HuH-7.5 (cell line): ENCODE measurements around the gene WDR76.
A peak's percentile ranks its signal among the peaks of the same experiment; 100 is the strongest.
"Not testable (repeated sequence)": the region's sequence is repeated elsewhere in the genome, so short reads cannot be mapped to it uniquely, and the experiment has no call there.

Source experiments
- DNase-seq: peaks from one replicate; pipeline ENCODE4 v3.0.0; 2011; ENCODE audit warnings: low spot score

WDR76 gene

DNA sequence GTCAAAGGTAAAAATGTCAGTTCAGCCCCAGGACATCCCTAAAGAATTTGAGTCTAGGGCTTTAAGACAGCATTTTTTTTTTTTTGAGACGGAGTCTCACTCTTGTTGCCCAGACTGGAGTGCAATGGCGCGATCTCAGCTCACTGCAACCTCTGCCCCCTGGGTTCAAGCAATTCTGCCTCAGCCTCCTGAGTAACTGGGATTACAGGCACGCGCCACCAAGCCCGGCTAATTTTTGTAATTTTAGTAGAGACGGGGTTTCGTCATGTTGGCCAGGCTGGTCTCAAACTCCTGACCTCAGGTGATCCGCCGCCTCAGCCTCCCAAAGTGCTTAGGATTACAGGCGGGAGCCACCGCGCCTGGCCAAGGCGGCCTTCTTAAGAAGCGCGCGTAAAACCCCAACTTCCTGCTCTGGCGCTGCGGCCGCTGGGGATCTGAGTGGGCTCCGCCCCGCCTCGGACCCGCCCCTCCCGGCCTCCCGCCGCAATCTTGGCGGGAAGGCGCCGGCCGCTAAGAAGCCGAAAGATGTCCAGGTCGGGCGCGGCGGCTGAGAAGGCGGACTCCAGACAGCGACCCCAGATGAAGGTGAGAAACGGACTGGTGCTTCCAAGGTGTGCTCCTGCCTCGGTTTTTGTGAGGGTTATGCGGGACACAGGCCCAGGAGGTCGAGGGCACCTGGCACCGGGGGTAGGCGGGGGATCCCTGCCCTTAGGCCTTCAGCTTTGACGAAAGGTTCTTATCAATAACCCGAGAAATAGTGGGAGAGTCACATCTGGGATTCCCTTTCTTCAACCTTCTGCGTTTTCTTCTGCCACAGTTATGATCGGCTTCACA lies at the start of gene WDR76:
Gene WDR76 (plus strand): TSS at position 495 of the 834 bp plus-strand sequence. CDS start 31 bp downstream, at position 526.
- DNase-seq, result peak; percentile 42

DNA sequence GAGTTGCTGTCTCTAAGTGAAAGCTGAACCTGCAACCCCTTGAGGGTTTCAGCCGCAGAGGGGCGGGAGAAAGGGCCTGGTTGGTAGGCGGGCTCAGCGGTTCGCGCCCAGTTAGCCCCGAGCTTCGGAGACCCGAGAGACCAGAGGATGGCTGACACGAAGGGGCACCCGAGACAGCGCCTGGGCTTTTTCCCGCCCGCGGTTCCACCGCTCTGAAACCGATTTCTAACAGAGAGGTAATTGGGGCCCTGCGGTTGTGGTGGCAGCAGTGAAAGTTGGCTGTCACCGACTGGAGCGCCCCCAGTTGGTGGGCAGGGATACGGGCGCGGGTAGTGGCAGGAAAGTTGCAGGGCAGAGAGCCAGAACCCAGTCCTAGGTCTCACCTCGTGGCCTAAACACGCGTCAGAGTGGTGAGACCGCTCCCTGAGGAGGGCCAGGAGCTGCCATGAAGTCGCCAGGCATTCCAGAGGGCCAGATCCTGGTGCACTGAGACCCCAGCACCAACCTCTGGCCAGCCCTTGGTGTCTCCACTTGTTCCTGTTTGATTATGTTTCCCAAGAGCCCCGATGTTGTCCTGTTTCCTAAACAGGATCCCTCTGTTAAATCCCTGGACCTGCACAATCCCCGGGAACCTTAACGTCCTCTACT lies 49.4 kb upstream of the WDR76 start:
- no peak for DNase-seq

DNA sequence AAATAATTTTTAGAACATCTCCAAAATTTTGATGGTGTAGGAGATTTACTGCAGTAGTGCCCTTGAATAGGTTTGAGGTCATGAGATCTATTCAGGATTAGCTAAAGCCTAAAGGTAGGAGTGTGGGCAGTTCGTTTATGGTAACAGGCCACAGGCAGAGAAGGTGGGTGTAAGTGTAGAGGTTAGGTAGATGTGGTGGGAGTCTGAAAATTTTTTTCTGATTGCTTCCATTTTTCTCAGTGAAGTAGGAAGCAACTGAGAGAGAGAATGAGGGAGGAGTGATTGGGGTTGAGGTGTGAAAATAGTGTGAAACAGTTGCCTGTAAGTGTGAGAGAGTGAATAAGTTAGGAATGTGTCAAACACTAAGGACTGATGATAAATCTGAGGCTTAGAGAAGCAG lies 47.8 kb upstream of the WDR76 start:
- DNase-seq, result no peak

DNA sequence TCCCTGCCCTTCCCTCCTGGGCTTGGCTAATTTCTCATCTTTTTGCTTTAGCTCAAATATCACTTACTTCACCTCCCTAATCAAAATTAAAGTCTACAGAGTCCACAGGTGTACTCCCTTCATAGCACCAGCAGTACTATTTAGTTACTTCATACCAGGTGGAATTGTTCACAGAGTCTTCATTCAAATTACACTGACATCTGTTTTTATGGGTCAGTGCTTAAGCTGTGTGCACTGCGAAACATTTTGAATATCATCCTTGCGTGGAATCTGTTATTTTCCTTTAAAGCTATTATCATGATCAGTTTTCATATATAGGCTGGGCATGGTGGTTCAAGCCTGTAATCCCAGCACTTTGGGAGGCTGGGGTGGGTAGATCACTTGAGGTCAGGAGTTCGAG lies 37.4 kb upstream of the WDR76 start:
- DNase-seq, result no peak

GRCh38 chr15:43791993-43792760 lies 34.6 kb upstream of the WDR76 start, which contains the start of gene SERF2:
TSS of gene SERF2 (plus strand) at chr15:43792320. CDS start at chr15:43792377, 57 bp downstream.
- peak; percentile 94 for DNase-seq

DNA sequence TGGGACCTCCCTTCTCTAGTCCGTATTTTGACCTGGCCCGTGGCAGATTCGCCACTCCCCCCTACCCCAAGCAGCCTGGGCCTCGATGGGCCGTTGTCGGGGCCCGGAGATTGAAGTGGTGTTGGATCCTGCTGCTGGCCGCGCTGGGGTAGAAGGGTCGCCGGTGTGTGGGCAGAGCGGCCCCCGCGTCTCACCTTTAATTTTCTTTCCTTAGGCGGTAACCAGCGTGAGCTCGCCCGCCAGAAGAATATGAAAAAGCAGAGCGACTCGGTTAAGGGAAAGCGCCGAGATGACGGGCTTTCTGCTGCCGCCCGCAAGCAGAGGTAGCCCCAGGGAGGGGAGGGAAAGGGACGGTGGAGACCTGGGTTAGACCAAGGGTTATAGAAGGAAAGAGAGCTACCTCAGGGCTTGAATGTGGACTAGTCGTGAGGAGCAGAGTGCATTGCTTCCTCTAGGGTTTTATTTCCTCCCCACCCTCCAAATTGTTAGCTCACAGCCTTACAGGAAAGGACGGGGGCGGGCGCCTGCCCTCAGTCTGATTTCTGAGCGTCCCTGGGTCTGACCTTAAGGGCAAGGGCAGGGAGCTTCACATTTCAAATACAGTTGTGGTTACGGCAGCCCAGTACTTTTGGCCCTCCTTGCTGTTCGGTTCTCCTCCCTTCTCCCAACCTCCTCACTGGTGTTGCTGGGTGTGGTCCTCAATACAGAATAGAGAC lies 33.9 kb upstream of the WDR76 start:
- DNase-seq, result no peak

DNA sequence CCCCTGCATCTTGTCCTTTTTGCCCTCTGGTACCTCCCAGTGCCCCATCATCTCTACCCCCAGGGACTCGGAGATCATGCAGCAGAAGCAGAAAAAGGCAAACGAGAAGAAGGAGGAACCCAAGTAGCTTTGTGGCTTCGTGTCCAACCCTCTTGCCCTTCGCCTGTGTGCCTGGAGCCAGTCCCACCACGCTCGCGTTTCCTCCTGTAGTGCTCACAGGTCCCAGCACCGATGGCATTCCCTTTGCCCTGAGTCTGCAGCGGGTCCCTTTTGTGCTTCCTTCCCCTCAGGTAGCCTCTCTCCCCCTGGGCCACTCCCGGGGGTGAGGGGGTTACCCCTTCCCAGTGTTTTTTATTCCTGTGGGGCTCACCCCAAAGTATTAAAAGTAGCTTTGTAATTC lies 33.2 kb upstream of the WDR76 start:
- no peak for DNase-seq

DNA sequence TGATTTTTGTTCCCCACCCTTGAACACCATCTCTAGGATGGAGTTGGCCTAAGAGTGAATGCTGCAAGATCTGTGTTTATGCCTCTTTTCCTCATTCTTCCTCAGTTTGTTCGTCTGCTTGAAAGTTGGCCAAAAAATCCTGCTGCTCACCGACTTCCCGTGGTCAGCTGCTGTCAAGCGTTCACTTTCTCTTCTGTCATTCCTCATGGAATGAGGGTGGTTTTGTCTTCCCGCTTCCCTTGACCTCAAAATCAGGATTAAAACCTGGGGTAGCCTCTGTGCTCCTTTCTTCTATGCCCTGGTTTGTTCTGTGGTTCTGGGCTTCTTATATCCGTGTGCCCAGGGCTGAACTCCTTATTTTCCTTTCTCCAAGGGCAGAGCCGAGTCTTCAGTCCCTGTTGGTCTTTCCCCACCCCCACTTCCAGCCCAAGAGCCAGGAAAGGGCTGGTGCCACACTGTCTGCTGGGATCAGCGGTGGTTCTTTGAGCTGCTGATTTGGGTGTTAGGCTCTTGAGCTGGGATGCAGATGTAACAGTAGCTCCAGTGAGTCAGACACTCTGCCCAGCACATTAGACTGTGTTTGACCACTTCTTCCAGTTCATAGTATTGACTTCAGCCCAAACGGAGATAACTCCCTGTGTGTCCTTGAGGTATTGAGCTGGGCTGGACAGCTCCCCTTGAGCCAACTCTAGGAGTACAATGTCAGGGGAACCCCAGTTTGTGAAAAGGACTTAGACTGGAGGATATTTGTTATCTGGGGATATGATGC lies 32.3 kb upstream of the WDR76 start:
- DNase-seq, result no peak

GRCh38 chr15:43795197-43795596 lies 31.6 kb upstream of the WDR76 start:
- DNase-seq, result no peak

DNA sequence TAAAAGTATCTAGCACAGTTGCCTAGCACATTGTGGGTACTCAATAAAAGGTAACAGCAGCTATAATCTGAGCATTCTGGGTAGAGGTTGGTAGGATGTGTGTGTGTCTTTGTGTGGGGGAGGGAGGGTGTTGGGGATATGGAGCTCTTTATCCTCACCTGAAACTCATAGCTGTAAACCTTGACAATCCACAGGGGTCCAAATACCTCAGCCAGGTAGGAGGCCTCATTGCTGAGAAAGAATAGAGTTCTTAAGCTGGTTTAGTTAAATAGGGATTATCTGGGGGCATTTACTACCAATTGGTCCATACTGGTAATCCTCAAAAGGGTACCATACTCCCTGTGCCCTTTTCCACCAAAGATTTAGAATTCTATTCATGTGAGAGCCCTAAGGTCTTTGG lies 30.8 kb upstream of the WDR76 start:
- DNase-seq, result no peak

DNA sequence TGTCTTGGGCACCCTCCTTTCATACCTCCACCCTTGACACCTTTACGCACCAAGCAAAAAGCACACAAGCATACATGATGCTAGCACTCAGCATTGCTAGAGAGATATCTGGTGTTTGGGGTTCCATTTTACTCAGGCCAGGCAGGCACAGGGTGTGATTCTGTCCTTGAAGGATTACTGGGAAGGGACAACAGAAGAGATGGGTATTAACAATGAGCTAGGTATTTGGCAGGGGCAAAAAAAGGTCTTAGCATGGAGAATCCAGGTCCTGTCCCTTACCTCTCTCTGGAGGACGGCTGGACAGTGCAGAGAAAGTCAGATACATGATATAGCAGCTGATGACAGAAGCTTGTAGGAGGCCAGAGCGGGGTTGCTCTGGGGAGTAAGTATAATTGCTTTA lies 30.2 kb upstream of the WDR76 start:
- DNase-seq, result no peak

DNA sequence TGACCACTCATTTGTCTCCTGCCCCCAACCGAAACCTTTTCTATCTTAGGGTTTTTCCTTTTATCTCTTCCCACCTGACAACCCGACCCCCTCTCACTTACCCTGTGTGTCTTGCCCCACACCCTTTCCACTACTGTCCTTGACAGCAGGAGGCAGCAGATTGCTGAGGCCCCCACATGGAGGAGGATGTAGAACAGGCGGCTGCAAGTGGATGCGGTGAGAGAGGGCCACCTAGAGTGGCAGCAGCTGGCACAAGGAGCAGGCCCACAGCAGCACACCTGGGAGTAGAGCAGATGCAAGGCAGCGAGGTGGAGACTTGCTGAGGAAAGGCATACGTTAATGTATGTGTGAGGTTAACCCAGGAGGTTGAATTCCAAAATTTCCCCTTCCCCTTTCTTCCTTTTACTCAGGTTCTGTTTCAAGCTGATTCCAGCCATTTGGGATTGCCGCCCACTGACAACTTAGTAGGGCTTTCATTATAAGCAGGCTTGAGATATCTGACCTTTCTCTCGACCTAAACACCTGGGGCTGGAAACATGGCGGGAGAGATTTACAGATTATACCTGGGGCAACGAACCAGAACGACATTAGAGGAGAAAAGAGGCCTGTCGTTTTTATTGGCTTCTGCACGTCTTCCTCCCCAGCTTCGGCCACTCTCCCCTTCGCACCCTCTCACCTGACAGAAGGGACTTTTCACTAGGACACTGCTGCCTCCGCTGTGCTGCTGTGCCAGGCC lies 27.4 kb upstream of the WDR76 start:
- no peak for DNase-seq

DNA sequence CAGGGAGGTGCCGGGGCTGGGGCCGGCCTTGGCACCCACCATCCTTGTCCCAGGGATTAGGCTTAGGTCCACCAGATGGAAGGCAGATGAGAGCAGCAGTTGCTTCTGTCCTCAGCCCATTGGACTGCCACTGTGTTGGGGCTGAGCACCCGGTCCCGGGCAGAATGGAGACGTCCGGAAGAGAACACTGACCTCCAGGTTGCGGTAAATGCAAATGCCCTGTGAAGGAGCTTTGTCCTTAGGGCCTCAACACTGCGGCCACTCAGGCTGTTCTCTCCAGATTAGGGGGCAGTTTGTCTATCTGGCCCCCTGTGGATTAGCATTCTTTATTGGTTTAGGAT lies 26.9 kb upstream of the WDR76 start, which contains the start of gene SERINC4:
Gene SERINC4 (minus strand): TSS at position 276 of the 341 bp plus-strand sequence. CDS start 234 bp downstream, at position 42.
- no peak for DNase-seq

- DNase-seq, result no peak
Observed at GRCh38 chr15:43800286-43801141, 26.3 kb upstream of the WDR76 start, which contains the start of gene HYPK. TSS of gene HYPK (plus strand) at chr15:43800599. CDS start at chr15:43800623, 24 bp downstream.

DNA sequence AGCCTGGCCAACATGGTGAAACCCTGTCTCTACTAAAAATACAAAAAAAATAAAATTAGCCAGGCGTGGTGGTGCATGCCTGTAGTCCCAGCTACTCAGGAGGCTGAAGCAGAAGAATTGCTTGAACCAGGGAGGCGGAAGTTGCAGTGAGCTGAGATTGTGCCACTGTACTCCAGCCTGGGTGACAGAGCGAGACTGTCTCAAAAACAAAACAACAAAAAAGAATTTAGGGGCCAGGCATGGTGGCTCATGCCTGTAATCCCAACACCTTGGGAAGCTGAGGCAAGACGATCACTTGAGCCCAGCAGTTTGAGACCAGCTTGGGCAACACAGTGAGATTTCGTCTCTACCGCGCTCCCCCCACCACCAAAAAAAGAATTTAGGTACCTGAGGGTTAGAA lies 24.1 kb upstream of the WDR76 start:
- DNase-seq, result not testable (repeated sequence)

DNA sequence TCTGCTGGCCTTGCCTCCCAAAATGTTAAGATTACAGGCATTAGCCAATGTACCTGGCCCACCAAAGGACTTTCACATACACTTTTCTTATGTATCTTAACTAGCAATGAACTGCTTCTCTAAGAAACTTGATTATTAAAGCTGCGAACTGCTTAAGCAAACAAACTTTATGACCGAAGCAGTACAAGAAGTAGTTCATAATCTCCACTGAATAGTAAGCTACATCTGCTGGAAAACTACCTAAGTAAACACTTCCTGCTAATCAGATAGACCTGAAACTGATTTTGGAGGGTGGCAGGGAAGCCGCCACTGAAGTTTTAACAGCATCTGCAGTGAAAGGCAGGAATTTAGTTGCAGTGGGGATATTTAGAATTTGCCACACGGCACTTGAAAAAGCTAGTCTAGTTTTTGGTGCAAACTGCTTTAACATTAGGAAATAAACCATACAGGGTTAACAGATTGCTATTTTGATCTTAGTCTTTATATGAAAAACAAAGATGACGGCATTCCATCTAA lies 18.3 kb upstream of the WDR76 start:
- DNase-seq, result no peak

DNA sequence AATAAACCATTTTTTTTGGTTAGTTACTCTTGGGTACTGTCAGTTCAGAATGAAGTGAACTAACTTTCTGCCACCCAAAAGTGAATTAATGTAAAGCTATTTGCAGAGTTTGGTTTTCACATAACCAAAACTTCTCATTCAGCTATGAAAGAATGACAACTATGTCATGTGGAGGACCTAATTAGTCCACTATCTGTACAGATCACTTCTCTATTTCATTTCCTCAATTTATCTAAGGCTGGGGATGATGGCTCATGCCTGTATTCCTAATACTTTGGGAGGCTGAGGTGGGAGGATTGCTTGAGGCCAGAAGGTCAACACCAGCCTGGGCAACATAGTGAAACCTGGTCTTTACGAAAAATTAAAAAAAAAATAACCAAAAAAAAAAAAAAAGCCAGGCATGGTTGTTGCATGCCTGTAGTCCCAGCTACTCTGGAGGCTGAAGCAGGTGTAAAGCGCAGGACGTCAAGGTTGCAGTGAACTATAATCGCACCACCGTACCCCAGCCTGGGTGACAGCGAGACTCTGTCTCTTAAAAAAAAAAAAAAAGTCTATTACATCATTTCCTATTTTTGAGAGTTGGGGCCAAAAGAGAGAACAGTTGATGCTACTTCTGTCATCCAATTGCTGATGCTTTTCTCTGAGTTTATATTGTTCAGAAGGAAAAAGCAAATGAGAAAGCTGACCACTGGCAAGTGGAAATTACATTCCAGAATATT lies 17.7 kb upstream of the WDR76 start:
- DNase-seq, result no peak

DNA sequence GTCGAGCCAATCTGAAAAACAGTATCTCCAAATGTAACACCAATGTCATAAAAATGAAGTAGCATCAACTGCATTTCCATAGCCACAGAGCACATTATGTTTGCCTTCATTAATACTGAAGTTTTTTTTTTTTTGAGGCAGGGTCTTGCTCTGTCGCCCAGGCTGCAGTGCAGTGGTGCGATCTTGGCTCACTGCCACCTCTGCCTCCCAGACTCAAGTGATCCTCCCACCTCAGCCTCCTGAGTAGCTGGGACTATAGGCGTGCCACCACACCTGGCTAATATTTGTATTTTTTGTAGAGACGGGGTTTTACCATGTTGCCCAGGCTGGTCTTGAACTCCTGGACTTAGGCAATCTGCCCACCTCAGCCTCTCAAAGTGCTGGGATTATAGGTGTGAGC lies 11.7 kb upstream of the WDR76 start:
- not testable (repeated sequence) for DNase-seq

GRCh38 chr15:43821505-43821904 lies 5.3 kb upstream of the WDR76 start:
- DNase-seq, result no peak
